Measurements from ENCODE around the gene TENM4. TPM values are rescaled to one million over a fixed set of nuclear protein-coding genes. Genes with fewer than 3 reads are reported as not detected.

The TENM4 gene
- total and polyA plus RNA-seq, 2 of the 8 experiments (the other 6 are each of a cell fraction or from before 2014, with no cell fraction given) = 3.5 to 7.2 TPM

DNA sequence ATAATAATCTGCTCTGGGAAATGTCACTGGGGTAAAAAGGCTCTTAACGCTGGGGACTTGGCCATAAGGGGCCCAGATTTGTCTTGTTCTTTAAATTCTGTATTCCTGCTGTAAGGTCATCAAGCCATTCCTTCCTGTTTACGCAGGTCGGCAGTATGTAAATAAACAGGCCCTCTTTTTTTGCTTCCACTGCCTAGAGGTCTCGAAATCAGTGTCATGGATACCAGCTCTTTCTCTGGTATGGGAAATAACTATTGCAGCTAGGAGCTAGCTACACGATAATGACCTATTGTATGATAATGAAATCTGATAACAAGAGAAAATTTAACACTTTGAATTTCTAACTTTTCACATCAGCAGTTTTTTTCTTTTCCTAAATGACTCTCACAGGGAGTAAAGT lies 657.0 kb downstream of the TENM4 start:
- ChIA-PET CTCF (ENCODE audit: partially characterized antibody) (interaction anchor here (1.0 to 3.5 kb wide), 4 partner anchors 15 to 138 kb away, joined by 3 to 28 read pairs (median 4); no protein-coding TSS in a partner anchor), POLR2A (ENCODE audit: partially characterized antibody) (no interaction called here)
- H4K5ac ChIP-seq (ENCODE audit: insufficient read length, low read depth, low read length) = no peak overlapping the region
- 90% methylated on average over 5 of the region's 5 CpGs; no CpG with 5 or more reads in 1 of the 2 experiments for WGBS, 2 experiments (ENCODE audit: extremely low coverage in 1 of 2, insufficient coverage in 1 of 2, insufficient read length in 1 of 2, insufficient replicate concordance in 2 of 2, low coverage in 1 of 2, low lambda C conversion rate in 2 of 2, missing lambda C conversion rate in 1 of 2)
- H4K8ac ChIP-seq (ENCODE audit: extremely low read depth, insufficient read depth, low read length) = no peak overlapping the region
- no peak overlapping the region for H3K56ac ChIP-seq (replicated peaks; ENCODE audit: insufficient read length, low read depth, low read length)
- H4K91ac ChIP-seq (replicated peaks; ENCODE audit: insufficient read length, low read length) = no peak overlapping the region
- H3K27me3 ChIP-seq (replicated peaks in 1 of 4; ENCODE audit: control insufficient read depth in 3 of 4, extremely low read depth in 1 of 4, insufficient read depth in 3 of 4, low read length in 3 of 4) = no peaks in the 10 kb centered on the region
- no peaks in the 10 kb centered on the region for H3K23me2 ChIP-seq (ENCODE audit: low read depth, low read length)
- H3K4me3 ChIP-seq (ENCODE audit: extremely low read depth in 1 of 4, insufficient read depth in 2 of 4, low read depth in 3 of 4, low read length in 4 of 4) = no peak overlapping the region
- H4K20me1 ChIP-seq (replicated peaks in 1 of 2; ENCODE audit: control insufficient read depth in 1 of 2, insufficient read depth in 2 of 2, low read length in 2 of 2) = no peaks in the 10 kb centered on the region
- H3K27ac ChIP-seq (ENCODE audit: low read depth, low read length) = no peak overlapping the region
- H3K4me1 ChIP-seq (replicated peaks in 1 of 4; ENCODE audit: control insufficient read depth in 3 of 4, insufficient read depth in 4 of 4, low read length in 3 of 4) = peaks cover 0 to 2% (median 0%) of the 10 kb centered on the region in 4 experiments; a peak in 1 of 7 replicates
- no peak for TF ChIP-seq BCL11A (IDR thresholded peaks at IDR 0.05; ENCODE audit: low read depth in 2 of 2, low read length in 2 of 2)
- no peak for TF ChIP-seq CHD1 (IDR thresholded peaks at IDR 0.05; ENCODE audit: low read depth, low read length)
- no peaks in the 10 kb centered on the region for H3K36me3 ChIP-seq (ENCODE audit: control insufficient read depth in 2 of 4, insufficient read depth in 4 of 4, low read length in 3 of 4)
- no peak overlapping the region for H3K4me2 ChIP-seq (ENCODE audit: insufficient read depth in 1 of 2, low read depth in 2 of 2, low read length in 2 of 2)
- H2BK120ac ChIP-seq (replicated peaks; ENCODE audit: low read depth, low read length) = no peak overlapping the region
- no peak overlapping the region for H2AK5ac ChIP-seq (ENCODE audit: low read depth, low read length)
- H3K18ac ChIP-seq (ENCODE audit: extremely low read depth, low read length) = no peak overlapping the region
- no peaks in the 10 kb centered on the region for H3K9me3 ChIP-seq (ENCODE audit: insufficient read depth in 2 of 2, low read depth in 1 of 2, low read length in 1 of 2)
- no peak overlapping the region for H3K14ac ChIP-seq (ENCODE audit: insufficient read length)
- H3K4ac ChIP-seq (replicated peaks; ENCODE audit: insufficient read length, low read depth, low read length) = no peak overlapping the region
- no peak overlapping the region for H2BK15ac ChIP-seq (ENCODE audit: low read length)
- no peaks in the 10 kb centered on the region for H3K79me2 ChIP-seq (ENCODE audit: control insufficient read depth in 1 of 2, insufficient read depth in 2 of 2, low read length in 2 of 2)
- no peak overlapping the region for H3K23ac ChIP-seq (ENCODE audit: insufficient read length)
- H2AFZ ChIP-seq (ENCODE audit: low read length) = no peak overlapping the region
- no peak overlapping the region for H2BK12ac ChIP-seq (ENCODE audit: low read depth, low read length)
- H3K9ac ChIP-seq (replicated peaks in 1 of 4; ENCODE audit: extremely low read depth in 1 of 4, low read depth in 3 of 4, low read length in 3 of 4) = no peak overlapping the region
- H2BK5ac ChIP-seq (ENCODE audit: low read depth, low read length) = no peak overlapping the region
- no peak for FAIRE-seq
- DNase-seq (ENCODE audit: low read depth in 1 of 2, low spot score in 2 of 2) = no peak
- no peaks in the 10 kb centered on the region for H3K79me1 ChIP-seq (ENCODE audit: low read depth, low read length)
- H2BK20ac ChIP-seq (ENCODE audit: low read length) = no peak overlapping the region
